ENCODE measurements around the gene TEPSIN. TPM values are rescaled to one million over a fixed set of nuclear protein-coding genes. Genes with fewer than 3 reads are reported as not detected.

Gene TEPSIN
- total and polyA plus RNA-seq, 4 donors: 20.7 to 48.7 (median 31.1) TPM

DNA sequence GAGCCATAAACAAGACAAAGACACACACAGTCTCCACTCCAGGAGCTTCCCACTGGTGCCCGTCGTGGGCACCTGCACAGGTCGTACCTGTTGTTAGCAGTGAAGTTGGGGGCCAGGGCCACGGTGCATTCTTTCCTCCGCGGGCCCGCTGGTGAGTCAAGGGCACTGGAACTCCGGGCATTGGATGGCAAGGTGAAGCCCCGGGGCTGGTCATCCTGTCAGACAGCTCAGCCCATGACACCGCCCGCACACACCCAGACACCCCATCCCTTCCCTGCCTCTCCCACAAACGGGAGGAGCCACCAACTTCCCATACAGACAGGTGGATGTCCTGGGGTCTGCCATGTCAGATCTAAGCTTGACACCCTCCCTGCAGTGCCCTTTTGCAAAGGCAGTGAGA, 32.2 kb downstream of the TEPSIN start:
- DNase-seq (no peak), ATAC-seq (ENCODE audit: insufficient read depth, low FRiP score) (no peak)
- H3K4me3 ChIP-seq: no peak overlapping the region
- no peaks in the 10 kb centered on the region for H3K27me3 ChIP-seq (ENCODE audit: control insufficient read depth in 3 of 3, insufficient read depth in 3 of 3, low read length in 2 of 3)
- peaks cover 0 to 22% (median 1%) of the 10 kb centered on the region in 4 donors for H3K36me3 ChIP-seq (ENCODE audit: control insufficient read depth in 4 of 4, insufficient read depth in 4 of 4, low read length in 4 of 4)
- no peaks in the 10 kb centered on the region for H3K9me3 ChIP-seq (ENCODE audit: control insufficient read depth in 4 of 4, insufficient read depth in 3 of 4, low read length in 3 of 4)
- H3K27ac ChIP-seq (ENCODE audit: low read depth in 1 of 2, low read length in 1 of 2): no peak overlapping the region
- WGBS, 2 donors: 94 to 95% methylated on average over 12 of the region's 12 CpGs
- TF ChIP-seq, protein P1, sequence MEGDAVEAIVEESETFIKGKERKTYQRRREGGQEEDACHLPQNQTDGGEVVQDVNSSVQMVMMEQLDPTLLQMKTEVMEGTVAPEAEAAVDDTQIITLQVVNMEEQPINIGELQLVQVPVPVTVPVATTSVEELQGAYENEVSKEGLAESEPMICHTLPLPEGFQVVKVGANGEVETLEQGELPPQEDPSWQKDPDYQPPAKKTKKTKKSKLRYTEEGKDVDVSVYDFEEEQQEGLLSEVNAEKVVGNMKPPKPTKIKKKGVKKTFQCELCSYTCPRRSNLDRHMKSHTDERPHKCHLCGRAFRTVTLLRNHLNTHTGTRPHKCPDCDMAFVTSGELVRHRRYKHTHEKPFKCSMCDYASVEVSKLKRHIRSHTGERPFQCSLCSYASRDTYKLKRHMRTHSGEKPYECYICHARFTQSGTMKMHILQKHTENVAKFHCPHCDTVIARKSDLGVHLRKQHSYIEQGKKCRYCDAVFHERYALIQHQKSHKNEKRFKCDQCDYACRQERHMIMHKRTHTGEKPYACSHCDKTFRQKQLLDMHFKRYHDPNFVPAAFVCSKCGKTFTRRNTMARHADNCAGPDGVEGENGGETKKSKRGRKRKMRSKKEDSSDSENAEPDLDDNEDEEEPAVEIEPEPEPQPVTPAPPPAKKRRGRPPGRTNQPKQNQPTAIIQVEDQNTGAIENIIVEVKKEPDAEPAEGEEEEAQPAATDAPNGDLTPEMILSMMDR (IDR thresholded peaks at IDR 0.05; ENCODE audit: control extremely low read depth, extremely low read depth): no peak
- H3K4me1 ChIP-seq (ENCODE audit: control insufficient read depth in 5 of 5, insufficient read depth in 5 of 5, low read length in 5 of 5): no peaks in the 10 kb centered on the region
- no peak overlapping the region for H3K9ac ChIP-seq (ENCODE audit: insufficient read depth in 1 of 2, low read length in 2 of 2)

DNA sequence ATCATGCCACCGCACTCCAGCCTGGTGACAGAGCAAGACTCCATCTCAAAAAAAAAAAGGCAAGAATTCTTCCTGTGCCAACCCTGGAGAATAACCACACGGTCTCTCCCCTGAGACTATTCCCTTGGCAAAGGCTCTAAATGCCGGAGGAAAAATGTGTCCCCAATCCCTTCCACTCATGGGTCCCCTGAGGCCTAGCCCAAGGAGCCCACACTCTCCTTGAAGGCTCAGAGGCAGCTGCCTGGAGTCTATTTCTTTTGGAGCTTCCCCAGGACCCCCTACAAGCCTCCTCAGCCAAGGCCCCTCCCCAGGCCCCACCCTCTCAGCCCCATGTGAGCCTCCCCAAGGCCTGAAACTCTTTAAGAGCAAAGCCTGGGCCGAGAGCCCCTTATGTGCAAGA, 32.7 kb downstream of the TEPSIN start:
- Histone ChIP-seq H3K36me3 (ENCODE audit: control insufficient read depth in 4 of 4, insufficient read depth in 4 of 4, low read length in 4 of 4) (peaks cover 0 to 22% (median 3%) of the 10 kb centered on the region in 4 donors), H3K4me3 (no peak overlapping the region), H3K27ac (ENCODE audit: low read depth in 1 of 2, low read length in 1 of 2) (no peak overlapping the region), H3K27me3 (ENCODE audit: control insufficient read depth in 3 of 3, insufficient read depth in 3 of 3, low read length in 2 of 3) (no peaks in the 10 kb centered on the region), H3K9ac (ENCODE audit: insufficient read depth in 1 of 2, low read length in 2 of 2) (no peak overlapping the region), H3K9me3 (ENCODE audit: control insufficient read depth in 4 of 4, insufficient read depth in 3 of 4, low read length in 3 of 4) (no peaks in the 10 kb centered on the region), H3K4me1 (ENCODE audit: control insufficient read depth in 5 of 5, insufficient read depth in 5 of 5, low read length in 5 of 5) (no peaks in the 10 kb centered on the region)
- DNase-seq (no peak), ATAC-seq (ENCODE audit: insufficient read depth, low FRiP score) (no peak)
- 84 to 98% methylated on average over 4 of the region's 4 CpGs for WGBS, 2 donors
- TF ChIP-seq, protein P1 (IDR thresholded peaks at IDR 0.05; ENCODE audit: control extremely low read depth, extremely low read depth): no peak

DNA sequence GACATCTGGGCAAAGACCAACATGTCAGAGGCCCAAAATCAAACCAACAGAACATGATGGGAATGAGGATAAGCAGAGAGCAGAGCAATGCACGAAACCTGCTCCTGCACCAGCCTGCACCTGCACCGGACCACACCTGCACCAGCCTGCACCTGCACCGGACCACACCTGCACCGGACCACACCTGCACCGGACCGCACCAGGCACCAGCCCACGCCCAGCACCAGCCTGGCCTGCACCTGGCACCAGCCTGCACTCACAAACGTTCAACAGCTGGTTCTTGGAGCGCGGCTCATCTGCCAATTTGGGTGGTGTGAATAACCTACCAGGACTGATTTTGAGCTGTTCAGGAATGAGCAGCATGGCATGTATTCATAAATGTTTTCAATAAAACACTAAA, 34.3 kb downstream of the TEPSIN start:
- H3K9ac ChIP-seq (ENCODE audit: insufficient read depth in 1 of 2, low read length in 2 of 2): no peak overlapping the region
- DNase-seq (no peak), ATAC-seq (ENCODE audit: insufficient read depth, low FRiP score) (no peak)
- H3K27ac ChIP-seq (ENCODE audit: low read depth in 1 of 2, low read length in 1 of 2): no peak overlapping the region
- TF ChIP-seq, protein P1 (IDR thresholded peaks at IDR 0.05; ENCODE audit: control extremely low read depth, extremely low read depth): no peak
- H3K9me3 ChIP-seq (ENCODE audit: control insufficient read depth in 4 of 4, insufficient read depth in 3 of 4, low read length in 3 of 4): no peaks in the 10 kb centered on the region
- peaks cover 0 to 2% (median 0%) of the 10 kb centered on the region in 5 donors for H3K4me1 ChIP-seq (ENCODE audit: control insufficient read depth in 5 of 5, insufficient read depth in 5 of 5, low read length in 5 of 5)
- H3K4me3 ChIP-seq: no peak overlapping the region
- no peaks in the 10 kb centered on the region for H3K27me3 ChIP-seq (ENCODE audit: control insufficient read depth in 3 of 3, insufficient read depth in 3 of 3, low read length in 2 of 3)
- H3K36me3 ChIP-seq (ENCODE audit: control insufficient read depth in 4 of 4, insufficient read depth in 4 of 4, low read length in 4 of 4): peaks cover 0 to 23% (median 3%) of the 10 kb centered on the region in 4 donors
- WGBS, 2 donors: 91 to 92% methylated on average over 10 of the region's 10 CpGs

DNA sequence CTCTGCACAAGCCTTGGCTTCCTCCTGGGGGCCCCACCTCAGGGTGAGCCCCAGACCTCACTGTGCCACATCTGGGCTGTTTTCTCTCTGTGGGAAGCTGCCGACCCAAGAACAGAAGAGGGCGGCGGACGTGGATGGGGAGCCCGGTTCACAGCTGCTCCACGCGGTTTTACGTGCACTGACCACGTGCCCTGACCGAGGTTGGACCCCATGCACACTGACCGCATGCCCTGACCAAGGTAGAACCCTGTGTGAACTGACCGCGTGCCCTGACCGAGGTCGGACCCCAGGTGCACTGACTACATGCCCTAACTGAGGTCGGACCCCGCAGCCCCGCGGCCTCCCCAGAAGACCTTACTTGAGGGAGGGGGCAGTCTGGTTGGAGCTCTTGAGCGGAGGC, 35.7 kb downstream of the TEPSIN start:
- ATAC-seq (ENCODE audit: insufficient read depth, low FRiP score): no peak
- Histone ChIP-seq H3K4me1 (ENCODE audit: control insufficient read depth in 5 of 5, insufficient read depth in 5 of 5, low read length in 5 of 5) (peaks cover 0 to 7% (median 0%) of the 10 kb centered on the region in 5 donors), H3K4me3 (no peak overlapping the region), H3K9ac (ENCODE audit: insufficient read depth in 1 of 2, low read length in 2 of 2) (no peak overlapping the region), H3K27ac (ENCODE audit: low read depth in 1 of 2, low read length in 1 of 2) (no peak overlapping the region), H3K36me3 (ENCODE audit: control insufficient read depth in 4 of 4, insufficient read depth in 4 of 4, low read length in 4 of 4) (peaks cover 0 to 28% (median 3%) of the 10 kb centered on the region in 4 donors), H3K9me3 (ENCODE audit: control insufficient read depth in 4 of 4, insufficient read depth in 3 of 4, low read length in 3 of 4) (no peaks in the 10 kb centered on the region), H3K27me3 (ENCODE audit: control insufficient read depth in 3 of 3, insufficient read depth in 3 of 3, low read length in 2 of 3) (no peaks in the 10 kb centered on the region)
- TF ChIP-seq, protein P1 (IDR thresholded peaks at IDR 0.05; ENCODE audit: control extremely low read depth, extremely low read depth): no peak
- WGBS, 2 donors: 93 to 96% methylated on average over 20 of the region's 20 CpGs
- no peak for DNase-seq
